ENCODE data around the gene LHX1.

LHX1 gene

GRCh38 chr17:36923814-36924221 lies 13.5 kb upstream of the LHX1 start:
- Histone ChIP-seq H3K27ac (ENCODE audit: low read depth, low read length) (no peak overlapping the region), H3K36me3 (ENCODE audit: control insufficient read depth, insufficient read depth, low read length) (no peaks in the 10 kb centered on the region), H3K4me3 (ENCODE audit: low read depth, low read length) (no peak overlapping the region), H3K27me3 (ENCODE audit: control insufficient read depth, insufficient read depth, low read length) (peaks cover 19% of the 10 kb centered on the region), H3K9me3 (ENCODE audit: control insufficient read depth, insufficient read depth, low read depth, low read length) (no peaks in the 10 kb centered on the region), H3K9ac (ENCODE audit: low read length) (no peak overlapping the region), H3K4me1 (ENCODE audit: control insufficient read depth, insufficient read depth, low read length) (peaks cover 72% of the 10 kb centered on the region)

DNA sequence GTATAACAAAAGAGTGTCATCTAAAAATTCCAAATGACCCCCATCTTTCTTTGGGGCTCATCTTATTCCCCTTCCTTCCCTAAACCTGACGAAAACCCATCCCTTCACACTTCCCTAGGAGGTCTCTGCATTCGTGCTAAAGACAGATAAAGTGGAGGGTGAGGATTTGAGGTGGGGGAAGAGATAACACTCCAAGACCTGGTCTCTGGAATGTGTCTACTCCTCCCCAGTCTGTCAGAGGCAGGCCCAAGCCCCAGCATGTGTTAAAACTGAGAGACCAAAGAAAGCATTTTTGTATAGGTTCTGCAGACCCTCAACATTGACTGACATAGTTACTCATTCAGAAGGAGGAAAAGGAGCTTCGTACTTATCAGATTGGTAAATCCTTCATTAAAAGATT lies 11.0 kb upstream of the LHX1 start:
- Histone ChIP-seq H3K27ac (ENCODE audit: low read depth, low read length) (no peak overlapping the region), H3K9ac (ENCODE audit: low read length) (no peak overlapping the region), H3K36me3 (ENCODE audit: control insufficient read depth, insufficient read depth, low read length) (no peaks in the 10 kb centered on the region), H3K27me3 (ENCODE audit: control insufficient read depth, insufficient read depth, low read length) (peaks cover 44% of the 10 kb centered on the region), H3K4me3 (ENCODE audit: low read depth, low read length) (no peak overlapping the region), H3K9me3 (ENCODE audit: control insufficient read depth, insufficient read depth, low read depth, low read length) (no peaks in the 10 kb centered on the region), H3K4me1 (ENCODE audit: control insufficient read depth, insufficient read depth, low read length) (peaks cover 67% of the 10 kb centered on the region)

GRCh38 chr17:36926701-36927100 lies 10.6 kb upstream of the LHX1 start:
- Histone ChIP-seq H3K9me3 (ENCODE audit: control insufficient read depth, insufficient read depth, low read depth, low read length) (no peaks in the 10 kb centered on the region), H3K36me3 (ENCODE audit: control insufficient read depth, insufficient read depth, low read length) (no peaks in the 10 kb centered on the region), H3K27ac (ENCODE audit: low read depth, low read length) (no peak overlapping the region), H3K9ac (ENCODE audit: low read length) (no peak overlapping the region), H3K4me3 (ENCODE audit: low read depth, low read length) (no peak overlapping the region), H3K4me1 (ENCODE audit: control insufficient read depth, insufficient read depth, low read length) (peaks cover 67% of the 10 kb centered on the region), H3K27me3 (ENCODE audit: control insufficient read depth, insufficient read depth, low read length) (peaks cover 48% of the 10 kb centered on the region)

DNA sequence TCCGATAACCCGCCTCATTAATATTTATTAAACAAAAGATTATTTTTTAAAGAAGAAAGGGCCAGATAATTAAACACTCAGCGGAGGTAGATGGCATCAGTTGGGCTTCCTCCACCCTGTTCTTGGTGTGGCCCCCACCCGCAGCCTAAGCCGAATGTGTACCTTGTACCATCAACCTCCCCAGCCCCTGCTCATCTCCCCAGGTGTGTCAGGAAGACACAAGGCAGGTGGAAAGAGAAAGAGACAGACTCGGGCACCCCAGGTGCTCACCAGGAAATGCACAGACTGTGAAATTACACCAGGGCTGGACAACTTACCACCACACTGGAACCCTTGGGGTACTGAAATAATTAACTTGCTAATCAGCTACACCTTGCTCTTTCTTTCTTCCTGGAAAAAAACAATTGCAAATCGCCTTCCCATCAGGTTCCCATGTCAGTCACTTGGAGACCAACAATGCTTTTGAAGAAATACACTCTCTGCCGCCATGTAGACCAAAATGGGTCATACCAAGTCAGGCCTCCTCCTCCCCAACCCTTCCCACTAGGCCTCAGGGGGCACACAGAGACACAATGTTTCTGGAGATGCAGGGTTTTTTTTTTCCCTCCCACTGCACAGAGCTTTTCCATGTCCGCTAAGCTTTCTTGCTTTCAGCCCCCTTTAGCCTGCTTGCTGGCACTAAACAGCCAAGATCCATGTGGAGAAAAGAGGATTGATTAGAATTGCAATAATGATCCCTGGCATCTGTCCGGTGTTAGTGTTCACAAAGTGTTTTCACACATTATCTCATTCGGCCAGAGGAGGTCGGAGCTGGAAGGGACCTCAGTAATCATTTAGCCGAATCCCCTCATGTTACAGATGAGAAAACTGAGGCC lies 8.6 kb upstream of the LHX1 start:
- no peaks in the 10 kb centered on the region for H3K9me3 ChIP-seq (ENCODE audit: control insufficient read depth, insufficient read depth, low read depth, low read length)
- peaks cover 64% of the 10 kb centered on the region for H3K4me1 ChIP-seq (ENCODE audit: control insufficient read depth, insufficient read depth, low read length)
- H3K9ac ChIP-seq (ENCODE audit: low read length), result no peak overlapping the region
- peaks cover 68% of the 10 kb centered on the region for H3K27me3 ChIP-seq (ENCODE audit: control insufficient read depth, insufficient read depth, low read length)
- peak overlapping the region; percentile 11; the same call in 1 of the 2 replicates for H3K4me3 ChIP-seq (ENCODE audit: low read depth, low read length)
- H3K36me3 ChIP-seq (ENCODE audit: control insufficient read depth, insufficient read depth, low read length), result no peaks in the 10 kb centered on the region
- H3K27ac ChIP-seq (ENCODE audit: low read depth, low read length), result no peak overlapping the region

GRCh38 chr17:36929851-36930582 lies 7.3 kb upstream of the LHX1 start:
- no peaks in the 10 kb centered on the region for H3K9me3 ChIP-seq (ENCODE audit: control insufficient read depth, insufficient read depth, low read depth, low read length)
- H3K36me3 ChIP-seq (ENCODE audit: control insufficient read depth, insufficient read depth, low read length), result no peaks in the 10 kb centered on the region
- no peak overlapping the region for H3K9ac ChIP-seq (ENCODE audit: low read length)
- H3K27me3 ChIP-seq (ENCODE audit: control insufficient read depth, insufficient read depth, low read length), result peaks cover 81% of the 10 kb centered on the region
- H3K4me3 ChIP-seq (ENCODE audit: low read depth, low read length), result no peak overlapping the region
- H3K27ac ChIP-seq (ENCODE audit: low read depth, low read length), result no peak overlapping the region
- H3K4me1 ChIP-seq (ENCODE audit: control insufficient read depth, insufficient read depth, low read length), result peaks cover 73% of the 10 kb centered on the region

GRCh38 chr17:36930583-36930900 lies 6.7 kb upstream of the LHX1 start:
- Histone ChIP-seq H3K27me3 (ENCODE audit: control insufficient read depth, insufficient read depth, low read length) (peaks cover 84% of the 10 kb centered on the region), H3K4me1 (ENCODE audit: control insufficient read depth, insufficient read depth, low read length) (peaks cover 78% of the 10 kb centered on the region), H3K9me3 (ENCODE audit: control insufficient read depth, insufficient read depth, low read depth, low read length) (no peaks in the 10 kb centered on the region), H3K36me3 (ENCODE audit: control insufficient read depth, insufficient read depth, low read length) (no peaks in the 10 kb centered on the region), H3K4me3 (ENCODE audit: low read depth, low read length) (no peak overlapping the region), H3K27ac (ENCODE audit: low read depth, low read length) (no peak overlapping the region), H3K9ac (ENCODE audit: low read length) (no peak overlapping the region)

- Histone ChIP-seq H3K4me3 (ENCODE audit: low read depth, low read length) (no peak overlapping the region), H3K9me3 (ENCODE audit: control insufficient read depth, insufficient read depth, low read depth, low read length) (no peaks in the 10 kb centered on the region), H3K36me3 (ENCODE audit: control insufficient read depth, insufficient read depth, low read length) (no peaks in the 10 kb centered on the region), H3K27ac (ENCODE audit: low read depth, low read length) (no peak overlapping the region), H3K4me1 (ENCODE audit: control insufficient read depth, insufficient read depth, low read length) (peaks cover 76% of the 10 kb centered on the region), H3K9ac (ENCODE audit: low read length) (no peak overlapping the region), H3K27me3 (ENCODE audit: control insufficient read depth, insufficient read depth, low read length) (peaks cover 90% of the 10 kb centered on the region)
Measured at GRCh38 chr17:36931096-36931696, 6.1 kb upstream of the LHX1 start.

- Histone ChIP-seq H3K27me3 (ENCODE audit: control insufficient read depth, insufficient read depth, low read length) (peaks cover 97% of the 10 kb centered on the region), H3K36me3 (ENCODE audit: control insufficient read depth, insufficient read depth, low read length) (no peaks in the 10 kb centered on the region), H3K27ac (ENCODE audit: low read depth, low read length) (no peak overlapping the region), H3K9ac (ENCODE audit: low read length) (peak overlapping the region; percentile 8), H3K9me3 (ENCODE audit: control insufficient read depth, insufficient read depth, low read depth, low read length) (no peaks in the 10 kb centered on the region), H3K4me3 (ENCODE audit: low read depth, low read length) (peak overlapping the region; percentile 34; the same call in 1 of the 2 replicates), H3K4me1 (ENCODE audit: control insufficient read depth, insufficient read depth, low read length) (peaks cover 73% of the 10 kb centered on the region)
Measured at GRCh38 chr17:36931697-36932382, 5.4 kb upstream of the LHX1 start.

DNA sequence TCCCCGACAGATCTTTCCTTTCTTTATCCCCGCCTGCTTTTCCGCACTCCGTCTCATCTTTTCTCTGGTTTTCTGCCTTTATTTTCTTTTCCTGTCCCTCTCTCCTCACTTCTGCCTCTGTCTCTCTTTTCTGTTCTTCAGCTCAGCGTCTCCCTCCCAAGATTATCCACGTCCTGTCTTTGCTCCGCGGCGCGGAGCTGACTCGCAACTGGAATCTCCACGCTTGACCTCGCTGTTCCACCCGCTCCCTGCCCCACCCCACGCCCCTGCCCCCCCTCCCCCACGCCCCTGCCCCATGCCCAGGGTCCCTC lies 4.9 kb upstream of the LHX1 start:
- Histone ChIP-seq H3K9me3 (ENCODE audit: control insufficient read depth, insufficient read depth, low read depth, low read length) (no peaks in the 10 kb centered on the region), H3K4me3 (ENCODE audit: low read depth, low read length) (peak overlapping the region; percentile 34; the same call in 1 of the 2 replicates), H3K27me3 (ENCODE audit: control insufficient read depth, insufficient read depth, low read length) (peaks cover 100% of the 10 kb centered on the region), H3K9ac (ENCODE audit: low read length) (peak overlapping the region; percentile 8), H3K4me1 (ENCODE audit: control insufficient read depth, insufficient read depth, low read length) (peaks cover 75% of the 10 kb centered on the region), H3K36me3 (ENCODE audit: control insufficient read depth, insufficient read depth, low read length) (no peaks in the 10 kb centered on the region), H3K27ac (ENCODE audit: low read depth, low read length) (no peak overlapping the region)

- Histone ChIP-seq H3K36me3 (ENCODE audit: control insufficient read depth, insufficient read depth, low read length) (no peaks in the 10 kb centered on the region), H3K4me1 (ENCODE audit: control insufficient read depth, insufficient read depth, low read length) (peaks cover 72% of the 10 kb centered on the region), H3K4me3 (ENCODE audit: low read depth, low read length) (peak overlapping the region; percentile 67), H3K27ac (ENCODE audit: low read depth, low read length) (no peak overlapping the region), H3K27me3 (ENCODE audit: control insufficient read depth, insufficient read depth, low read length) (peaks cover 100% of the 10 kb centered on the region), H3K9ac (ENCODE audit: low read length) (no peak overlapping the region), H3K9me3 (ENCODE audit: control insufficient read depth, insufficient read depth, low read depth, low read length) (no peaks in the 10 kb centered on the region)
Measured at GRCh38 chr17:36932694-36933511, 4.4 kb upstream of the LHX1 start.

Data from HUES6 (cell line).